GM23338 (cell line): ENCODE measurements around the gene RNF130. TPM values are rescaled to one million over a fixed set of nuclear protein-coding genes. Genes with fewer than 3 reads are reported as not detected.

ENCODE experiments used
- EZH2 ChIP-seq: fragments of 200-600 bp; sonication (generic); IDR thresholded peaks from one replicate; pipeline ENCODE4 v1.8.0; 2017; ENCODE audit warnings: antibody characterized with exemption, mild to moderate bottlenecking, low read depth; ENCODE audit not compliant: unreplicated experiment
- JUNB ChIP-seq: IDR thresholded peaks from one replicate; pipeline ENCODE4 v1.6.1; 2016; ENCODE audit warnings: antibody characterized with exemption; ENCODE audit not compliant: unreplicated experiment
- POLR2AphosphoS5 ChIP-seq: IDR thresholded peaks from 2 replicates; pipeline ENCODE4 v1.6.1; 2016; ENCODE audit warnings: antibody characterized with exemption, low read depth
- ZNF114 ChIP-seq: fragments of 250-450 bp; sonication (Bioruptor Pico); IDR thresholded peaks from 2 replicates; pipeline ENCODE4 v1.5.0; 2020; ENCODE audit warnings: mild to moderate bottlenecking, moderate library complexity
- ZNF331 ChIP-seq: fragments of 250-450 bp; sonication (Bioruptor Pico); IDR thresholded peaks from 2 replicates; pipeline ENCODE4 v1.5.0; 2020; ENCODE audit warnings: low read depth, mild to moderate bottlenecking, moderate library complexity
- polyA plus RNA-seq: library from polyadenylated mRNA; unstranded; fragments of >200 nt; fragmentation: Nextera tagmentation; extraction: Ambion mirVana; gene quantifications from 2 replicates; pipeline ENCODE4 v1.2.1, GENCODE V29; 2016
- total RNA-seq: library from RNA; depleted of rRNA; stranded (reverse); fragments of >200 nt; shearing (Covaris generic); gene quantifications from 2 replicates; pipeline ENCODE4 v1.2.3, GENCODE V29; 2014
- TF ChIP-seq, protein P1 (sequence below): fragments of 250-450 bp; sonication (Bioruptor Pico); IDR thresholded peaks from 2 replicates; pipeline ENCODE4 v1.5.0; 2020; ENCODE audit warnings: mild to moderate bottlenecking, moderate library complexity
- TF ChIP-seq, protein P2 (sequence below): IDR thresholded peaks from one replicate; pipeline ENCODE4 v1.6.1; 2018; ENCODE audit warnings: antibody characterized with exemption; ENCODE audit not compliant: unreplicated experiment

RNF130 gene
- total and polyA plus RNA-seq, 2 experiments from 2014 or later, result 60.1 to 97.3 TPM

GRCh38 chr5:179973391-179973790 lies 98.2 kb downstream of the RNF130 start (continued):
- TF ChIP-seq, protein P1, sequence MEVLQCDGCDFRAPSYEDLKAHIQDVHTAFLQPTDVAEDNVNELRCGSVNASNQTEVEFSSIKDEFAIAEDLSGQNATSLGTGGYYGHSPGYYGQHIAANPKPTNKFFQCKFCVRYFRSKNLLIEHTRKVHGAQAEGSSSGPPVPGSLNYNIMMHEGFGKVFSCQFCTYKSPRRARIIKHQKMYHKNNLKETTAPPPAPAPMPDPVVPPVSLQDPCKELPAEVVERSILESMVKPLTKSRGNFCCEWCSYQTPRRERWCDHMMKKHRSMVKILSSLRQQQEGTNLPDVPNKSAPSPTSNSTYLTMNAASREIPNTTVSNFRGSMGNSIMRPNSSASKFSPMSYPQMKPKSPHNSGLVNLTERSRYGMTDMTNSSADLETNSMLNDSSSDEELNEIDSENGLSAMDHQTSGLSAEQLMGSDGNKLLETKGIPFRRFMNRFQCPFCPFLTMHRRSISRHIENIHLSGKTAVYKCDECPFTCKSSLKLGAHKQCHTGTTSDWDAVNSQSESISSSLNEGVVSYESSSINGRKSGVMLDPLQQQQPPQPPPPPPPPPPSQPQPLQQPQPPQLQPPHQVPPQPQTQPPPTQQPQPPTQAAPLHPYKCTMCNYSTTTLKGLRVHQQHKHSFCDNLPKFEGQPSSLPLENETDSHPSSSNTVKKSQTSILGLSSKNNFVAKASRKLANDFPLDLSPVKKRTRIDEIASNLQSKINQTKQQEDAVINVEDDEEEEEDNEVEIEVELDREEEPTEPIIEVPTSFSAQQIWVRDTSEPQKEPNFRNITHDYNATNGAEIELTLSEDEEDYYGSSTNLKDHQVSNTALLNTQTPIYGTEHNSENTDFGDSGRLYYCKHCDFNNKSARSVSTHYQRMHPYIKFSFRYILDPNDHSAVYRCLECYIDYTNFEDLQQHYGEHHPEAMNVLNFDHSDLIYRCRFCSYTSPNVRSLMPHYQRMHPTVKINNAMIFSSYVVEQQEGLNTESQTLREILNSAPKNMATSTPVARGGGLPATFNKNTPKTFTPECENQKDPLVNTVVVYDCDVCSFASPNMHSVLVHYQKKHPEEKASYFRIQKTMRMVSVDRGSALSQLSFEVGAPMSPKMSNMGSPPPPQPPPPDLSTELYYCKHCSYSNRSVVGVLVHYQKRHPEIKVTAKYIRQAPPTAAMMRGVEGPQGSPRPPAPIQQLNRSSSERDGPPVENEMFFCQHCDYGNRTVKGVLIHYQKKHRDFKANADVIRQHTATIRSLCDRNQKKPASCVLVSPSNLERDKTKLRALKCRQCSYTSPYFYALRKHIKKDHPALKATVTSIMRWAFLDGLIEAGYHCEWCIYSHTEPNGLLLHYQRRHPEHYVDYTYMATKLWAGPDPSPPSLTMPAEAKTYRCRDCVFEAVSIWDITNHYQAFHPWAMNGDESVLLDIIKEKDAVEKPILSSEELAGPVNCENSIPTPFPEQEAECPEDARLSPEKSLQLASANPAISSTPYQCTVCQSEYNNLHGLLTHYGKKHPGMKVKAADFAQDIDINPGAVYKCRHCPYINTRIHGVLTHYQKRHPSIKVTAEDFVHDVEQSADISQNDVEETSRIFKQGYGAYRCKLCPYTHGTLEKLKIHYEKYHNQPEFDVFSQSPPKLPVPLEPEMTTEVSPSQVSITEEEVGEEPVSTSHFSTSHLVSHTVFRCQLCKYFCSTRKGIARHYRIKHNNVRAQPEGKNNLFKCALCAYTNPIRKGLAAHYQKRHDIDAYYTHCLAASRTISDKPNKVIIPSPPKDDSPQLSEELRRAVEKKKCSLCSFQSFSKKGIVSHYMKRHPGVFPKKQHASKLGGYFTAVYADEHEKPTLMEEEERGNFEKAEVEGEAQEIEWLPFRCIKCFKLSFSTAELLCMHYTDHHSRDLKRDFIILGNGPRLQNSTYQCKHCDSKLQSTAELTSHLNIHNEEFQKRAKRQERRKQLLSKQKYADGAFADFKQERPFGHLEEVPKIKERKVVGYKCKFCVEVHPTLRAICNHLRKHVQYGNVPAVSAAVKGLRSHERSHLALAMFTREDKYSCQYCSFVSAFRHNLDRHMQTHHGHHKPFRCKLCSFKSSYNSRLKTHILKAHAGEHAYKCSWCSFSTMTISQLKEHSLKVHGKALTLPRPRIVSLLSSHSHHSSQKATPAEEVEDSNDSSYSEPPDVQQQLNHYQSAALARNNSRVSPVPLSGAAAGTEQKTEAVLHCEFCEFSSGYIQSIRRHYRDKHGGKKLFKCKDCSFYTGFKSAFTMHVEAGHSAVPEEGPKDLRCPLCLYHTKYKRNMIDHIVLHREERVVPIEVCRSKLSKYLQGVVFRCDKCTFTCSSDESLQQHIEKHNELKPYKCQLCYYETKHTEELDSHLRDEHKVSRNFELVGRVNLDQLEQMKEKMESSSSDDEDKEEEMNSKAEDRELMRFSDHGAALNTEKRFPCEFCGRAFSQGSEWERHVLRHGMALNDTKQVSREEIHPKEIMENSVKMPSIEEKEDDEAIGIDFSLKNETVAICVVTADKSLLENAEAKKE (CRISPR knock-in tag), result no peak
- TF ChIP-seq ZNF114, result no peak
- TF ChIP-seq, protein P2, sequence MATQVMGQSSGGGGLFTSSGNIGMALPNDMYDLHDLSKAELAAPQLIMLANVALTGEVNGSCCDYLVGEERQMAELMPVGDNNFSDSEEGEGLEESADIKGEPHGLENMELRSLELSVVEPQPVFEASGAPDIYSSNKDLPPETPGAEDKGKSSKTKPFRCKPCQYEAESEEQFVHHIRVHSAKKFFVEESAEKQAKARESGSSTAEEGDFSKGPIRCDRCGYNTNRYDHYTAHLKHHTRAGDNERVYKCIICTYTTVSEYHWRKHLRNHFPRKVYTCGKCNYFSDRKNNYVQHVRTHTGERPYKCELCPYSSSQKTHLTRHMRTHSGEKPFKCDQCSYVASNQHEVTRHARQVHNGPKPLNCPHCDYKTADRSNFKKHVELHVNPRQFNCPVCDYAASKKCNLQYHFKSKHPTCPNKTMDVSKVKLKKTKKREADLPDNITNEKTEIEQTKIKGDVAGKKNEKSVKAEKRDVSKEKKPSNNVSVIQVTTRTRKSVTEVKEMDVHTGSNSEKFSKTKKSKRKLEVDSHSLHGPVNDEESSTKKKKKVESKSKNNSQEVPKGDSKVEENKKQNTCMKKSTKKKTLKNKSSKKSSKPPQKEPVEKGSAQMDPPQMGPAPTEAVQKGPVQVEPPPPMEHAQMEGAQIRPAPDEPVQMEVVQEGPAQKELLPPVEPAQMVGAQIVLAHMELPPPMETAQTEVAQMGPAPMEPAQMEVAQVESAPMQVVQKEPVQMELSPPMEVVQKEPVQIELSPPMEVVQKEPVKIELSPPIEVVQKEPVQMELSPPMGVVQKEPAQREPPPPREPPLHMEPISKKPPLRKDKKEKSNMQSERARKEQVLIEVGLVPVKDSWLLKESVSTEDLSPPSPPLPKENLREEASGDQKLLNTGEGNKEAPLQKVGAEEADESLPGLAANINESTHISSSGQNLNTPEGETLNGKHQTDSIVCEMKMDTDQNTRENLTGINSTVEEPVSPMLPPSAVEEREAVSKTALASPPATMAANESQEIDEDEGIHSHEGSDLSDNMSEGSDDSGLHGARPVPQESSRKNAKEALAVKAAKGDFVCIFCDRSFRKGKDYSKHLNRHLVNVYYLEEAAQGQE, result no peak
- no peak for TF ChIP-seq JUNB
- TF ChIP-seq POLR2AphosphoS5, result no peak
- TF ChIP-seq ZNF331 (CRISPR knock-in tag), result no peak
- no peak for TF ChIP-seq EZH2
